ENCODE measurements around the gene FNBP1.

Gene FNBP1

DNA sequence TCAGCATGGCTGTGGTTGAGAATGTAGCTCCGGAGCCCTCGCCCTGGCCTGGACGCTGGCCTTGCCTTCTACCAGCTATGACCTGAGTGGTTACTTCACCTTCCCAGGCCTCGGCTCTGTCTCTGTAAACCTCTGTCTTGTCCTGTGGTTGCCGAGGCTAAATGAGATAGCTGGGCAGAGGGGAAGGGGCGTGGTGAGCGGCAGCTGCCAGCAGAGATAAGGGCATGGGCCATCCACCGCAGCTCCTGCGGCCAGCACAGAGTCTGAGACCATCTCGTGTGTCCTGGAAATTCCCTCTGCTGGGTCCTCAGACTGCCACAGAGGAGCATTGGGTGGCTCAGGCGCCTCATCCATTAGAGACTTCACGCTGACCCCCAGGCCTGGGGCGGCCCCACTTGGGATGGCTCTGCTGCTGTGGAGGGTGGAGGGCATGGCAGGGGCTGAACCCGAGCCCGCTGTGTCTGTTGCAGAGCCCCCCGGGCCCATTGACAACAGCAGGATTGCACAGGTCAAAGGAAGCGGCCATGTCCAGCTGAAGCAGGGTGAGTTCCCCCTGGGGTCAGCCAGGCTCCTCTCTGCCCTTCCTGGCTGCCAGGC is 163.8 kb downstream of the FNBP1 start:
- TF ChIP-seq, protein P1, sequence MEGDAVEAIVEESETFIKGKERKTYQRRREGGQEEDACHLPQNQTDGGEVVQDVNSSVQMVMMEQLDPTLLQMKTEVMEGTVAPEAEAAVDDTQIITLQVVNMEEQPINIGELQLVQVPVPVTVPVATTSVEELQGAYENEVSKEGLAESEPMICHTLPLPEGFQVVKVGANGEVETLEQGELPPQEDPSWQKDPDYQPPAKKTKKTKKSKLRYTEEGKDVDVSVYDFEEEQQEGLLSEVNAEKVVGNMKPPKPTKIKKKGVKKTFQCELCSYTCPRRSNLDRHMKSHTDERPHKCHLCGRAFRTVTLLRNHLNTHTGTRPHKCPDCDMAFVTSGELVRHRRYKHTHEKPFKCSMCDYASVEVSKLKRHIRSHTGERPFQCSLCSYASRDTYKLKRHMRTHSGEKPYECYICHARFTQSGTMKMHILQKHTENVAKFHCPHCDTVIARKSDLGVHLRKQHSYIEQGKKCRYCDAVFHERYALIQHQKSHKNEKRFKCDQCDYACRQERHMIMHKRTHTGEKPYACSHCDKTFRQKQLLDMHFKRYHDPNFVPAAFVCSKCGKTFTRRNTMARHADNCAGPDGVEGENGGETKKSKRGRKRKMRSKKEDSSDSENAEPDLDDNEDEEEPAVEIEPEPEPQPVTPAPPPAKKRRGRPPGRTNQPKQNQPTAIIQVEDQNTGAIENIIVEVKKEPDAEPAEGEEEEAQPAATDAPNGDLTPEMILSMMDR (IDR thresholded peaks at IDR 0.05; ENCODE audit: low read depth, low read length) = no peak
- DNase-seq (ENCODE audit: extremely low read depth, low read depth) = no peak

DNA sequence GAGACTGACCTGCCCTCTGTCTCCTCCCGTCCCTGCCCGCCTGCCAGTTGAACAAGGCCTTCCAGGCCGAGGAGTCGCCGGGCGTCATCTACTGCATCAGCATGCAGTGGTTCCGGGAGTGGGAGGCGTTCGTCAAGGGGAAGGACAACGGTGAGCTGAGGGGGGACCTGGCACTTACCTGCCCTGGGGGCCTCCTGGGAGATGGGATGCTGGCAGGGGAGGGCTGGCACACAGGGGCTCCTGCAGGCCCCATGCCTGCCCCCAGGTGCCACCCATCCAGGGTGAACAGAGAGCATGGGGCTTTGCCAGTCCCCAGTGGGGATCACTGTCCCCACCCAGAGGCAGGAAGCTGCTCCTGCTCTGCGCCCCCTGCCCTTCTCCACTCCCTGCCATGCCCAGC is 164.7 kb downstream of the FNBP1 start:
- no peak for DNase-seq (ENCODE audit: extremely low read depth, low read depth)
- TF ChIP-seq, protein P1 (IDR thresholded peaks at IDR 0.05; ENCODE audit: low read depth, low read length) = no peak

DNA sequence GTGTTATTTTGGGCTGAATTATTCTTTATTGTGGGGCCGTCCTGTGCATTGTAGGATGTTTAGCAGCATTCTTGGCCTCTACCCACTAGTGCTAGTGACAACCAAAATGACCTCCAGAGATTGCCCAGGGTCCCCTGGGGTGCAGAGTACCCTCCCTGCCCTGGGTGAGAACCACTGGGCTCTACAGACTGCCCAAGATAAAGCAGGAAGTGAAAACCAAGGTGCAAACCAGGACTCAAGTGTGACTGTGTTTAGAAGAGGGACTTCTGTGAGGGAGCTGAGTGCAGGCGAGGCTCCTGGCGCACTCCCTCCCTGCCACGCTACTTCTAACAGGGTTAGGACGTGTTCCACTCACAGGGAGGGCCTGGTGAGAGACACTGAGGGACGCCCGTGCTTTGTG is 166.2 kb downstream of the FNBP1 start:
- no peak for DNase-seq (ENCODE audit: extremely low read depth, low read depth)
- TF ChIP-seq, protein P1 (IDR thresholded peaks at IDR 0.05; ENCODE audit: low read depth, low read length) = no peak

GRCh38 chr9:129875687-129876395 is 167.1 kb downstream of the FNBP1 start:
- DNase-seq (ENCODE audit: extremely low read depth, low read depth) = no peak
- TF ChIP-seq, protein P1 (IDR thresholded peaks at IDR 0.05; ENCODE audit: low read depth, low read length) = no peak

- TF ChIP-seq, protein P1 (IDR thresholded peaks at IDR 0.05; ENCODE audit: low read depth, low read length) = no peak; the same call in none of the 2 replicates
- DNase-seq (ENCODE audit: extremely low read depth, low read depth) = no peak
Observed at GRCh38 chr9:129875181-129875611, 167.8 kb downstream of the FNBP1 start.

GRCh38 chr9:129874261-129875101 is 168.5 kb downstream of the FNBP1 start:
- TF ChIP-seq, protein P1 (IDR thresholded peaks at IDR 0.05; ENCODE audit: low read depth, low read length) = no peak
- DNase-seq (ENCODE audit: extremely low read depth, low read depth) = no peak

All from AG09319 (cell line).